BE2C (cell line): ENCODE data around the gene IDUA.
A peak's percentile ranks its signal among the peaks of the same experiment; 100 is the strongest.

Source experiments
- DNase-seq: peaks from one replicate; pipeline ENCODE4 v3.0.0-alpha.2; 2020
- H3K27me3 ChIP-seq: fragments of 250-450 bp; sonication (Bioruptor Pico); 2 replicates; pipeline ENCODE4 v1.5.1; 2020; ENCODE audit warnings: mild to moderate bottlenecking
- H3K36me3 ChIP-seq: fragments of 250-450 bp; sonication (Bioruptor Pico); 2 replicates; pipeline ENCODE4 v1.5.1; 2020; ENCODE audit warnings: mild to moderate bottlenecking
- H3K4me1 ChIP-seq: fragments of 250-450 bp; sonication (Bioruptor Pico); 2 replicates; pipeline ENCODE4 v1.5.1; 2020
- H3K4me3 ChIP-seq: 2 replicates; pipeline ENCODE4 v1.5.1; 2011; ENCODE audit warnings: low read depth, low read length
- H3K9me3 ChIP-seq: fragments of 250-450 bp; sonication (Bioruptor Pico); 2 replicates; pipeline ENCODE4 v1.5.1; 2020
- CTCF ChIP-seq: IDR thresholded peaks from 2 replicates; pipeline ENCODE4 v1.5.1; 2012; ENCODE audit warnings: mild to moderate bottlenecking, low read depth, low read length

IDUA gene

GRCh38 chr4:1010395-1011021 lies 23.7 kb downstream of the IDUA start:
- Histone ChIP-seq H3K27me3 (peaks cover 53% of the 10 kb centered on the region), H3K4me1 (no peaks in the 10 kb centered on the region; the same call in 1 of the 2 replicates), H3K4me3 (no peak overlapping the region), H3K36me3 (no peaks in the 10 kb centered on the region), H3K9me3 (no peaks in the 10 kb centered on the region)
- TF ChIP-seq CTCF, result no peak
- DNase-seq, result peak; percentile 40

GRCh38 chr4:1011022-1011665 lies 24.3 kb downstream of the IDUA start, which contains the start of gene FGFRL1:
Gene FGFRL1, plus strand, starts transcription at chr4:1011626. Its CDS starts 860 bp downstream, at chr4:1012486.
- Histone ChIP-seq H3K27me3 (peaks cover 50% of the 10 kb centered on the region), H3K36me3 (no peaks in the 10 kb centered on the region), H3K9me3 (no peaks in the 10 kb centered on the region), H3K4me1 (no peaks in the 10 kb centered on the region; the same call in 1 of the 2 replicates), H3K4me3 (no peak within 1 kb of the TSS)
- TF ChIP-seq CTCF, result no peak
- peak; percentile 91 for DNase-seq

DNA sequence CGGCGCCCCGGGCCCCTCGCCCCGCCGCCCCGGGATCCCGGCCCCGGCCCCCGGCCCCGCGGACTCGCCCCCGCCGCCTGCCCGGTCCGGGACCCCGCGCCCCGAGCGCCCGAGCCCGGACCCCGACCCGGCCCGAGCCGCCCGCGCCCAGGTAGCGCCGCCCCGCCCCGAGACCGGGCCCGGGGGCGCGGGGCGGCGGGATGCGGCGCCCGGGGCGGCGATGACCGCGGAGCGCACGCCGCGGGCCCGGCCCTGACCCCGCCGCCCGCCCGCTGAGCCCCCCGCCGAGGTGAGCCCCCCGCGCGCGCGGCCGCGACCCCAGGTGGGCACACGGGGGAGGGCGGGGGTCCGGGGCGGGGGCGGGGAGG lies 24.8 kb downstream of the IDUA start:
- H3K4me3 ChIP-seq, result no peak overlapping the region
- TF ChIP-seq CTCF, result no peak
- H3K9me3 ChIP-seq, result no peaks in the 10 kb centered on the region
- no peak for DNase-seq
- H3K27me3 ChIP-seq, result peaks cover 45% of the 10 kb centered on the region
- H3K36me3 ChIP-seq, result no peaks in the 10 kb centered on the region
- no peaks in the 10 kb centered on the region; the same call in 1 of the 2 replicates for H3K4me1 ChIP-seq

GRCh38 chr4:1012034-1012739 lies 25.3 kb downstream of the IDUA start:
- DNase-seq, result no peak
- H3K4me1 ChIP-seq, result no peaks in the 10 kb centered on the region; the same call in 1 of the 2 replicates
- H3K4me3 ChIP-seq, result no peak overlapping the region
- H3K9me3 ChIP-seq, result no peaks in the 10 kb centered on the region
- no peaks in the 10 kb centered on the region for H3K36me3 ChIP-seq
- no peak for TF ChIP-seq CTCF
- peaks cover 40% of the 10 kb centered on the region for H3K27me3 ChIP-seq

DNA sequence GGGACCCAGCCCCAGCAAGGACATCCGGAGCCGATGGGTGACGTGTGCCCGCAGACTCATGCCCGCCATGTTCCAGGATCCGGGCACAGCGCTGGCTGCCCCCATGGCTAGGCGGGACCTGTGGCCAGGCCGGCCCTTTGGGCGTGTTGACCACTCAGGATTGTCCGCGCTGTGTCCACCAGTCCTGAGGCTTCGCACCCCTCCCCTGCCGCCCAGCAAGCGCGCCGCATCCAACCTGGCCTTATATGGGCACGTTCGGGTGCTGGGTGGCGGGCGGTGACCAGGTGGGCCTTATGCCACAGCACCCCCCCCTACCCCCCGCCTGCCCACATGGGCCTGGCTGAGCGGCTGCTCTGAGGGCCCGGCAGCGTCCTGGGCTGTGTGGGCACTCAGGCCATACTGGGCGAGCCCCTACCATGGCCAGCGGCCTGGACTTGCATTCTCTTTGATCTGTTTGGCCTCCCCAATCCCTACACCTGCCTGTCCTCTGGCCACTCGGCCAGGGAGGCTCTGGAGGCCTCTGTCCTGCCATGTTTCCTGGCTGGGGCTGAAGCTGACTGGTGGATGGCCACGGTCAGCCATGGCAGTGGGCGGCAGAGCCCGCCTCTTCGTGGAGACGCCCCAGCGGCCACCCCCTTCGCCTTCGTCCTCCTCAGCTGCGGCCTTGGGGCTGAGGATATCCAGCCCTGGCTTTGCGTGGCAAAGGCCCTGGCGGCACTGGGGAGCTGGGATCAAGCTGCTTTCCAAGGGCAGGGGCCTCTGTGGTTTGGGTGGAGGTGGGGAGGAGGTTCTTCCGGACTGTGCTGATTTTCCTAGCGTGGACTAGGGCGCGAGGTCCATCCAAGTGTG lies 26.6 kb downstream of the IDUA start:
- peaks cover 32% of the 10 kb centered on the region for H3K27me3 ChIP-seq

More for the DNA sequence above, 26.6 kb downstream of the IDUA start:
- no peak overlapping the region for H3K4me3 ChIP-seq
- no peak for DNase-seq
- no peak for TF ChIP-seq CTCF
- no peaks in the 10 kb centered on the region for H3K9me3 ChIP-seq
- no peaks in the 10 kb centered on the region for H3K36me3 ChIP-seq
- H3K4me1 ChIP-seq, result no peaks in the 10 kb centered on the region; the same call in 1 of the 2 replicates
